Measurements from ENCODE around the gene TPMT. TPM values are rescaled to one million over a fixed set of nuclear protein-coding genes. Genes with fewer than 3 reads are reported as not detected.

TPMT gene
- total RNA-seq, 4 donors from 2014 or later, result 3.8 to 9.3 (median 5.4) TPM

DNA sequence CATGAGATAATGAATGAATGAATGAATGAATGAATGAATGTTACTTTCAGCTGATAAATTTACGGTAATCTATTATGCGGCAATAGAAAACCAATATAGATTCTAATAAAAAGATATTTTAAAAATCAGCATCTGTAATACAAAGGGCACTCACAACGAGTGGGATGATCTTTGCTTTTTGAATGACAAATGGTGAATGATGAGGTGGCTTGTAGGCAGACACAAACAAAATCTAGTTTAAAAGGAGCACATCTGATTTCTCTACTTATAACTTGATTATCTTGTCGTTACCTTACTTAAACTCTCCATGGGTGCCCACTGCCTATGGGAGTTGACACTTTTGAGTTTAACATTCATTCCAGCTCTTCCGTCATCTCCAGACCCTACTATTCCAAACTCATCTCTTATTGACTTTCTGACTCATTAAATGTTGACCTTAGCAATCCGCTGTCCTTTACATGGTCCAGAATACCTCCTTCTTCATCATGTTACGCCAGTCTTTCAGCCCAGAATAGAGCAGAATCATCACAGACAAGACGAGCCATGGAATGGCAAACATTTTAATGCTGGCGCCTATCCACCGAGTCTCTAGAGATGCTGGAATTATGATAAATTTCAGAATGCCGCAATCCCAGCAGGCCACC lies 73.7 kb downstream of the TPMT start:
- no peak for DNase-seq (ENCODE audit: low spot score in 2 of 2)
- Histone ChIP-seq H3K36me3 (no peaks in the 10 kb centered on the region), H3K4me3 (no peak overlapping the region), H3K4me1 (no peaks in the 10 kb centered on the region), H3K27ac (no peak overlapping the region), H3K9me3 (no peaks in the 10 kb centered on the region), H3K27me3 (no peaks in the 10 kb centered on the region)
- 80 to 83% methylated on average over 11 of the region's 11 CpGs for WGBS, 2 donors
- no peak for TF ChIP-seq EP300 (IDR thresholded peaks at IDR 0.05)
- TF ChIP-seq, protein P1, sequence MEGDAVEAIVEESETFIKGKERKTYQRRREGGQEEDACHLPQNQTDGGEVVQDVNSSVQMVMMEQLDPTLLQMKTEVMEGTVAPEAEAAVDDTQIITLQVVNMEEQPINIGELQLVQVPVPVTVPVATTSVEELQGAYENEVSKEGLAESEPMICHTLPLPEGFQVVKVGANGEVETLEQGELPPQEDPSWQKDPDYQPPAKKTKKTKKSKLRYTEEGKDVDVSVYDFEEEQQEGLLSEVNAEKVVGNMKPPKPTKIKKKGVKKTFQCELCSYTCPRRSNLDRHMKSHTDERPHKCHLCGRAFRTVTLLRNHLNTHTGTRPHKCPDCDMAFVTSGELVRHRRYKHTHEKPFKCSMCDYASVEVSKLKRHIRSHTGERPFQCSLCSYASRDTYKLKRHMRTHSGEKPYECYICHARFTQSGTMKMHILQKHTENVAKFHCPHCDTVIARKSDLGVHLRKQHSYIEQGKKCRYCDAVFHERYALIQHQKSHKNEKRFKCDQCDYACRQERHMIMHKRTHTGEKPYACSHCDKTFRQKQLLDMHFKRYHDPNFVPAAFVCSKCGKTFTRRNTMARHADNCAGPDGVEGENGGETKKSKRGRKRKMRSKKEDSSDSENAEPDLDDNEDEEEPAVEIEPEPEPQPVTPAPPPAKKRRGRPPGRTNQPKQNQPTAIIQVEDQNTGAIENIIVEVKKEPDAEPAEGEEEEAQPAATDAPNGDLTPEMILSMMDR (IDR thresholded peaks at IDR 0.05), result no peak
- no peak for TF ChIP-seq POLR2A (IDR thresholded peaks at IDR 0.05)

DNA sequence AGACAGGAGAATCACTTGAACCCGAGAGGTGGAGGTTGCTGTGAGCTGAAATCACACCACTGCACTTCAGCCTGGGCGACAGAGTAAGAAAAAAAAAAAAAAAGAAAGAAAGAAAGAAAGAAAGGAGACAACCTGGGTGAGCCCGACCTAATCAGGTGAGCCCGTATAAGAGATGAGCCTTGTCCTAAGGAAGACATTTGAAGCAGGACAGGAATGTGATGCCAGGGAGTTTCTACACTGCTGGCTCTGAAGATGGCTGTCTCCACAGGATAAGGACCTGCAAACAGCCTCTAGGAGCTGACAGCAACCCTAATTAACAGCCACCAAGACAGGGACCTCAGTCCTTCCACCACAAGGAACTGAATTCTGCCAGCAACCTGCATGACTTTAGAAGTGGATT lies 74.3 kb downstream of the TPMT start:
- Histone ChIP-seq H3K9me3 (peaks cover 0 to 3% (median 0%) of the 10 kb centered on the region in 4 donors), H3K27me3 (no peaks in the 10 kb centered on the region), H3K4me3 (no peak overlapping the region), H3K36me3 (no peaks in the 10 kb centered on the region), H3K4me1 (no peaks in the 10 kb centered on the region), H3K27ac (no peak overlapping the region)
- DNase-seq (ENCODE audit: low spot score in 2 of 2), result no peak
- WGBS, 2 donors, result 94 to 97% methylated on average over 4 of the region's 4 CpGs
- TF ChIP-seq, protein P1 (IDR thresholded peaks at IDR 0.05), result no peak
- TF ChIP-seq EP300 (IDR thresholded peaks at IDR 0.05) (no peak), POLR2A (IDR thresholded peaks at IDR 0.05) (no peak)

DNA sequence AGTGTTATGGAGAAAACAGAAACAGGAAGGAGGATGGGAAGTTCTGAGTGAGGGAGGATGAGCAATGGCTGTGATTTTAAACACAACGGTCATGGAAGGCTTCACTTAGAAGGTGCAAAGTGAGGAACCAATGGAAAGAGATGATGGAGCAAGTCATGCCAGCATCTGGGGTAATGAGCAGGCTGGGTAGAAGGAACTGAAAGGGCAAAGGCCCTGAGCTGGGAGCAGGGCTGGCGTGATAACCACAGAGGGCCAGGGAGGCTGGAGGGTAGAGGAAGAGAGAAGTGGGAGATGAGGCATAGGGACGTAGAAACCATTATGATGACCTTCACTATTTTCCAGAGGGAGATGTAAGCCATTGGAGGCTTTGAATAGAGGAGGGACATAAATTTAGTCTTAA lies 76.0 kb downstream of the TPMT start:
- Histone ChIP-seq H3K27ac (no peak overlapping the region), H3K9me3 (peaks cover 0 to 9% (median 0%) of the 10 kb centered on the region in 4 donors), H3K27me3 (no peaks in the 10 kb centered on the region), H3K36me3 (no peaks in the 10 kb centered on the region), H3K4me3 (no peak overlapping the region), H3K4me1 (no peaks in the 10 kb centered on the region)
- WGBS, 2 donors, result 84 to 90% methylated on average over 3 of the region's 3 CpGs
- no peak for TF ChIP-seq POLR2A (IDR thresholded peaks at IDR 0.05)
- DNase-seq (ENCODE audit: low spot score in 2 of 2), result no peak

Other genes starting within 250 kb of the TPMT start
- gene KIF13A, start 167.4 kb downstream of the TPMT start, total RNA-seq, result 10 to 100 TPM; 31.8 to 71.9 (median 48.0) TPM
- gene NHLRC1, start 32.4 kb downstream of the TPMT start, total RNA-seq, result 1 to 10 TPM; 2.0 to 5.0 (median 4.3) TPM
- gene KDM1B, start 345 bp upstream of the TPMT start, total RNA-seq, result 10 to 100 TPM in 3 of 4 donors, 1 to 10 TPM in 1; 9.4 to 16.5 (median 15.2) TPM
- 100 to 1,000 TPM; 112 to 147 (median 123) TPM for gene DEK, start 109.5 kb upstream of the TPMT start, total RNA-seq
- gene RNF144B, start 232.3 kb upstream of the TPMT start, total RNA-seq, result 10 to 100 TPM in 3 of 4 donors, 1 to 10 TPM in 1; 6.5 to 15.5 (median 13.6) TPM